Liver (tissue), 9 donors: Measurements from ENCODE around the gene SMYD4. TPM values are rescaled to one million over a fixed set of nuclear protein-coding genes. Genes with fewer than 3 reads are reported as not detected.

Experiments used
- DNase-seq: peaks from one replicate; pipeline ENCODE4 v3.0.0-alpha.2; 2017; ENCODE audit warnings: low spot score
- H3K27ac ChIP-seq, 2 donors: one replicate each; pipeline ENCODE4 v1.7.0; 2013; ENCODE audit warnings: inconsistent platforms in 2 of 2, low read length in 2 of 2, control low read depth in 1 of 2, low read depth in 1 of 2, mild to moderate bottlenecking in 1 of 2
- H3K27me3 ChIP-seq, 4 donors: one replicate each; pipeline versions ENCODE4 v1.6.1 to v1.7.0; 2013; ENCODE audit warnings: low read length in 3 of 4, inconsistent platforms in 1 of 4, mild to moderate bottlenecking in 1 of 4, moderate library complexity in 1 of 4; ENCODE audit not compliant: control insufficient read depth in 4 of 4, insufficient read depth in 4 of 4
- H3K36me3 ChIP-seq, 4 donors: one replicate each; pipeline versions ENCODE4 v1.6.1 to v1.7.0; 2013; ENCODE audit warnings: low read length in 3 of 4, mild to moderate bottlenecking in 3 of 4, low read depth in 1 of 4, moderate library complexity in 1 of 4; ENCODE audit not compliant: control insufficient read depth in 4 of 4, insufficient read depth in 3 of 4
- H3K4me1 ChIP-seq, 4 donors: one replicate each; pipeline versions ENCODE4 v1.6.1 to v1.7.0; 2013; ENCODE audit warnings: low read length in 3 of 4, mild to moderate bottlenecking in 3 of 4, moderate library complexity in 1 of 4; ENCODE audit not compliant: control insufficient read depth in 4 of 4, insufficient read depth in 4 of 4
- H3K4me3 ChIP-seq, 3 donors: one replicate each; pipeline versions ENCODE4 v1.6.1 to v1.7.0; 2013; ENCODE audit warnings: low read length in 3 of 3, control low read depth in 1 of 3, low read depth in 1 of 3, mild to moderate bottlenecking in 1 of 3
- H3K9ac ChIP-seq, 2 donors: one replicate each; pipeline ENCODE4 v1.7.0; 2013; ENCODE audit warnings: low read length in 2 of 2, mild to moderate bottlenecking in 2 of 2, moderate library complexity in 2 of 2, control low read depth in 1 of 2, low read depth in 1 of 2
- H3K9me3 ChIP-seq, 4 donors: one replicate each; pipeline versions ENCODE4 v1.6.1 to v1.7.0; 2013; ENCODE audit warnings: low read length in 3 of 4; ENCODE audit not compliant: control insufficient read depth in 4 of 4
- ATF3 ChIP-seq: IDR thresholded peaks from 2 replicates; pipeline ENCODE4 v1.6.1; 2016; ENCODE audit warnings: antibody characterized with exemption
- HNF4A ChIP-seq, 2 donors: conservative IDR thresholded peaks; 2 replicates each; pipeline ENCODE4 v1.6.1; 2016; ENCODE audit warnings: antibody characterized with exemption in 2 of 2, mild to moderate bottlenecking in 2 of 2
- HNF4G ChIP-seq: IDR thresholded peaks from 2 replicates; pipeline ENCODE4 v1.6.1; 2016; ENCODE audit warnings: antibody characterized with exemption
- MAX ChIP-seq: IDR thresholded peaks from 2 replicates; pipeline ENCODE4 v1.6.1; 2016; ENCODE audit warnings: antibody characterized with exemption
- NR2F2 ChIP-seq: IDR thresholded peaks from 2 replicates; pipeline ENCODE4 v1.6.1; 2016; ENCODE audit warnings: antibody characterized with exemption
- RAD21 ChIP-seq, 2 donors: IDR thresholded peaks; 2 replicates each; pipeline ENCODE4 v1.6.1; 2016; ENCODE audit warnings: antibody characterized with exemption in 2 of 2, mild to moderate bottlenecking in 2 of 2
- RXRA ChIP-seq, 2 donors: IDR thresholded peaks; 2 replicates each; pipeline ENCODE4 v1.6.1; 2017 to 2018; ENCODE audit warnings: antibody characterized with exemption in 2 of 2, mild to moderate bottlenecking in 1 of 2
- TAF1 ChIP-seq: conservative IDR thresholded peaks from 2 replicates; pipeline ENCODE4 v1.6.1; 2016; ENCODE audit warnings: antibody characterized with exemption, mild to moderate bottlenecking
- YY1 ChIP-seq: IDR thresholded peaks from 2 replicates; pipeline ENCODE4 v1.6.1; 2016; ENCODE audit warnings: antibody characterized with exemption, mild to moderate bottlenecking
- WGBS: extraction: QIAGEN DNeasy Blood & Tissue Kit; methylation state at CpG from one replicate; pipeline ENCODE4 v1.1.7; 2013; 5-methylcytosine and 5-hydroxymethylcytosine counted together
- polyA plus RNA-seq, 2 donors: library from polyadenylated mRNA; stranded (reverse) in 1 of 2; unstranded in 1 of 2; fragments of 200-250 nt in 1 of 2; fragments of >200 nt in 1 of 2; fragmentation: Nextera tagmentation in 1 of 2; extraction: Ambion mirVana in 1 of 2; gene quantifications; one replicate each; pipeline versions ENCODE4 v1.2.1 to v1.2.3, GENCODE V29; 2013 to 2015
- total RNA-seq, 2 donors: library from RNA; depleted of rRNA; stranded (reverse); fragments of >200 nt; gene quantifications; one replicate each; pipeline ENCODE4 v1.2.3, GENCODE V29; 2014
- TF ChIP-seq, protein P1 (sequence below): IDR thresholded peaks from 2 replicates; pipeline ENCODE4 v1.6.1; 2016; ENCODE audit warnings: antibody characterized with exemption
- TF ChIP-seq, protein P2 (sequence below): fragments of 150-350 bp; IDR thresholded peaks from 2 replicates; pipeline ENCODE4 v1.5.1; 2017; ENCODE audit warnings: improper control_type of control experiment, low read depth, low read length; ENCODE audit not compliant: missing input control
- TF ChIP-seq, protein P3 (sequence below): IDR thresholded peaks from 2 replicates; pipeline ENCODE4 v1.6.1; 2016; ENCODE audit warnings: antibody characterized with exemption, mild to moderate bottlenecking
- donor health status: healthy.
- donor health status: healthy.
- donor health status: healthy.
- donor health status: healthy.
- donor health status: healthy.

Gene SMYD4
- total and polyA plus RNA-seq, 4 donors: 2.2 to 9.5 (median 5.2) TPM

- 98% methylated on average over 3 of the region's 3 CpGs for WGBS
Measured at GRCh38 chr17:1847191-1847590, 17.5 kb upstream of the SMYD4 start.

GRCh38 chr17:1843947-1844346 is 14.2 kb upstream of the SMYD4 start:
- no peak for DNase-seq
- 97% methylated on average over 9 of the region's 9 CpGs for WGBS
- no peak for TF ChIP-seq NR2F2
- TF ChIP-seq YY1: no peak
- TF ChIP-seq, protein P1, sequence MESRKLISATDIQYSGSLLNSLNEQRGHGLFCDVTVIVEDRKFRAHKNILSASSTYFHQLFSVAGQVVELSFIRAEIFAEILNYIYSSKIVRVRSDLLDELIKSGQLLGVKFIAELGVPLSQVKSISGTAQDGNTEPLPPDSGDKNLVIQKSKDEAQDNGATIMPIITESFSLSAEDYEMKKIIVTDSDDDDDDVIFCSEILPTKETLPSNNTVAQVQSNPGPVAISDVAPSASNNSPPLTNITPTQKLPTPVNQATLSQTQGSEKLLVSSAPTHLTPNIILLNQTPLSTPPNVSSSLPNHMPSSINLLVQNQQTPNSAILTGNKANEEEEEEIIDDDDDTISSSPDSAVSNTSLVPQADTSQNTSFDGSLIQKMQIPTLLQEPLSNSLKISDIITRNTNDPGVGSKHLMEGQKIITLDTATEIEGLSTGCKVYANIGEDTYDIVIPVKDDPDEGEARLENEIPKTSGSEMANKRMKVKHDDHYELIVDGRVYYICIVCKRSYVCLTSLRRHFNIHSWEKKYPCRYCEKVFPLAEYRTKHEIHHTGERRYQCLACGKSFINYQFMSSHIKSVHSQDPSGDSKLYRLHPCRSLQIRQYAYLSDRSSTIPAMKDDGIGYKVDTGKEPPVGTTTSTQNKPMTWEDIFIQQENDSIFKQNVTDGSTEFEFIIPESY: no peak
- TF ChIP-seq MAX: no peak
- TF ChIP-seq TAF1: no peak
- no peak for TF ChIP-seq RAD21 (IDR thresholded peaks at IDR 0.05)
- H3K4me1 ChIP-seq: no peaks in the 10 kb centered on the region
- no peak overlapping the region for H3K9ac ChIP-seq
- no peaks in the 10 kb centered on the region for H3K9me3 ChIP-seq
- H3K27me3 ChIP-seq: no peaks in the 10 kb centered on the region
- H3K4me3 ChIP-seq: no peak overlapping the region
- H3K36me3 ChIP-seq: peaks cover 7 to 35% (median 28%) of the 10 kb centered on the region in 4 donors
- H3K27ac ChIP-seq: no peak overlapping the region

More at GRCh38 chr17:1847191-1847590, 17.5 kb upstream of the SMYD4 start:
- Histone ChIP-seq H3K27me3 (no peaks in the 10 kb centered on the region), H3K9me3 (no peaks in the 10 kb centered on the region), H3K36me3 (peaks cover 7 to 38% (median 28%) of the 10 kb centered on the region in 4 donors), H3K4me3 (no peak overlapping the region), H3K4me1 (peaks cover 0 to 5% (median under 1%) of the 10 kb centered on the region in 4 donors), H3K27ac (no peak overlapping the region), H3K9ac (no peak overlapping the region)
- no peak for TF ChIP-seq NR2F2
- TF ChIP-seq HNF4A (conservative IDR thresholded peaks at IDR 0.05): no peak
- DNase-seq: no peak

DNA sequence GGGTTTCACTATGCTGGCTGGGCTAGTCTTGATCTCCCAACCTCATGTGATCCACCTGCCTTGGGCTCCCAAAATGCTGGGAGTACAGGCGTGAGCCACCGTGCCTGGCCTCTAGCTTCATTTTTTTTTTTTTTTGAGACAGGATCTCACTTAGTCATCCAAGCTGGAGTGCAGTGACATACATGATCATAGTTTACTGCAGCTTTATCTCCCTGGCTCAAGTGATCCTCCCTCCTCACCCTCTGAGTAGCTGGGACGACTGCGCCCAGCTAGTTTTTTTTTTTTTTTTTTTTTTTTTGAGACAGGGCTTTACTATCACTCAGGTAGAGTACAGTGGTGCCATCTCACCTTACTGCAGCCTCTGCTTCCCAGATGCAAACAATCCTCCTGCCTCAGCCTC is 9.8 kb upstream of the SMYD4 start:
- peaks cover 0 to 16% (median 11%) of the 10 kb centered on the region in 4 donors for H3K36me3 ChIP-seq

More for the DNA sequence above, 9.8 kb upstream of the SMYD4 start:
- TF ChIP-seq MAX: no peak
- no peak for TF ChIP-seq TAF1
- no peak for TF ChIP-seq RXRA (IDR thresholded peaks at IDR 0.05)
- TF ChIP-seq, protein P2, sequence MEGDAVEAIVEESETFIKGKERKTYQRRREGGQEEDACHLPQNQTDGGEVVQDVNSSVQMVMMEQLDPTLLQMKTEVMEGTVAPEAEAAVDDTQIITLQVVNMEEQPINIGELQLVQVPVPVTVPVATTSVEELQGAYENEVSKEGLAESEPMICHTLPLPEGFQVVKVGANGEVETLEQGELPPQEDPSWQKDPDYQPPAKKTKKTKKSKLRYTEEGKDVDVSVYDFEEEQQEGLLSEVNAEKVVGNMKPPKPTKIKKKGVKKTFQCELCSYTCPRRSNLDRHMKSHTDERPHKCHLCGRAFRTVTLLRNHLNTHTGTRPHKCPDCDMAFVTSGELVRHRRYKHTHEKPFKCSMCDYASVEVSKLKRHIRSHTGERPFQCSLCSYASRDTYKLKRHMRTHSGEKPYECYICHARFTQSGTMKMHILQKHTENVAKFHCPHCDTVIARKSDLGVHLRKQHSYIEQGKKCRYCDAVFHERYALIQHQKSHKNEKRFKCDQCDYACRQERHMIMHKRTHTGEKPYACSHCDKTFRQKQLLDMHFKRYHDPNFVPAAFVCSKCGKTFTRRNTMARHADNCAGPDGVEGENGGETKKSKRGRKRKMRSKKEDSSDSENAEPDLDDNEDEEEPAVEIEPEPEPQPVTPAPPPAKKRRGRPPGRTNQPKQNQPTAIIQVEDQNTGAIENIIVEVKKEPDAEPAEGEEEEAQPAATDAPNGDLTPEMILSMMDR: no peak
- TF ChIP-seq, protein P3, sequence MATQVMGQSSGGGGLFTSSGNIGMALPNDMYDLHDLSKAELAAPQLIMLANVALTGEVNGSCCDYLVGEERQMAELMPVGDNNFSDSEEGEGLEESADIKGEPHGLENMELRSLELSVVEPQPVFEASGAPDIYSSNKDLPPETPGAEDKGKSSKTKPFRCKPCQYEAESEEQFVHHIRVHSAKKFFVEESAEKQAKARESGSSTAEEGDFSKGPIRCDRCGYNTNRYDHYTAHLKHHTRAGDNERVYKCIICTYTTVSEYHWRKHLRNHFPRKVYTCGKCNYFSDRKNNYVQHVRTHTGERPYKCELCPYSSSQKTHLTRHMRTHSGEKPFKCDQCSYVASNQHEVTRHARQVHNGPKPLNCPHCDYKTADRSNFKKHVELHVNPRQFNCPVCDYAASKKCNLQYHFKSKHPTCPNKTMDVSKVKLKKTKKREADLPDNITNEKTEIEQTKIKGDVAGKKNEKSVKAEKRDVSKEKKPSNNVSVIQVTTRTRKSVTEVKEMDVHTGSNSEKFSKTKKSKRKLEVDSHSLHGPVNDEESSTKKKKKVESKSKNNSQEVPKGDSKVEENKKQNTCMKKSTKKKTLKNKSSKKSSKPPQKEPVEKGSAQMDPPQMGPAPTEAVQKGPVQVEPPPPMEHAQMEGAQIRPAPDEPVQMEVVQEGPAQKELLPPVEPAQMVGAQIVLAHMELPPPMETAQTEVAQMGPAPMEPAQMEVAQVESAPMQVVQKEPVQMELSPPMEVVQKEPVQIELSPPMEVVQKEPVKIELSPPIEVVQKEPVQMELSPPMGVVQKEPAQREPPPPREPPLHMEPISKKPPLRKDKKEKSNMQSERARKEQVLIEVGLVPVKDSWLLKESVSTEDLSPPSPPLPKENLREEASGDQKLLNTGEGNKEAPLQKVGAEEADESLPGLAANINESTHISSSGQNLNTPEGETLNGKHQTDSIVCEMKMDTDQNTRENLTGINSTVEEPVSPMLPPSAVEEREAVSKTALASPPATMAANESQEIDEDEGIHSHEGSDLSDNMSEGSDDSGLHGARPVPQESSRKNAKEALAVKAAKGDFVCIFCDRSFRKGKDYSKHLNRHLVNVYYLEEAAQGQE: no peak
- TF ChIP-seq NR2F2: no peak
- TF ChIP-seq HNF4A (conservative IDR thresholded peaks at IDR 0.05): no peak
- no peak for TF ChIP-seq RAD21 (IDR thresholded peaks at IDR 0.05)
- TF ChIP-seq ATF3: no peak
- no peak for TF ChIP-seq HNF4G
- TF ChIP-seq YY1: no peak
- H3K9ac ChIP-seq: no peak overlapping the region
- no peaks in the 10 kb centered on the region for H3K9me3 ChIP-seq
- no peak for DNase-seq
- H3K4me1 ChIP-seq: no peaks in the 10 kb centered on the region
- H3K27ac ChIP-seq: no peak overlapping the region
- no peaks in the 10 kb centered on the region for H3K27me3 ChIP-seq
- WGBS: 95% methylated on average over 4 of the region's 4 CpGs
- H3K4me3 ChIP-seq: no peak overlapping the region
